PFSK-1 (cell line): ENCODE data around the gene C10orf71.

Experiments used
- POLR2AphosphoS5 ChIP-seq: IDR thresholded peaks from 2 replicates; pipeline ENCODE4 v1.6.1; 2012; ENCODE audit warnings: low read depth, mild to moderate bottlenecking, control low read depth, low read length, moderate library complexity
- REST ChIP-seq, 2 experiments: IDR thresholded peaks; 2 replicates each; pipeline versions ENCODE4 v1.6.1 to v1.8.0; 2011 to 2012; ENCODE audit warnings: low read depth in 2 of 2, low read length in 2 of 2, control low read depth in 1 of 2, inconsistent platforms in 1 of 2, mild to moderate bottlenecking in 1 of 2, moderate library complexity in 1 of 2; ENCODE audit not compliant: insufficient read depth in 1 of 2

- TF ChIP-seq REST (IDR thresholded peaks at IDR 0.05; ENCODE audit: insufficient read depth in 1 of 2, low read depth in 2 of 2, low read length in 2 of 2): no peak
- TF ChIP-seq POLR2AphosphoS5: no peak
Observed at GRCh38 chr10:49300140-49300974, 1.4 kb downstream of the C10orf71 start.
